ENCODE measurements around the gene SIX1. TPM values are rescaled to one million over a fixed set of nuclear protein-coding genes. Genes with fewer than 3 reads are reported as not detected.

SIX1 gene
- total RNA-seq, result not detected

DNA sequence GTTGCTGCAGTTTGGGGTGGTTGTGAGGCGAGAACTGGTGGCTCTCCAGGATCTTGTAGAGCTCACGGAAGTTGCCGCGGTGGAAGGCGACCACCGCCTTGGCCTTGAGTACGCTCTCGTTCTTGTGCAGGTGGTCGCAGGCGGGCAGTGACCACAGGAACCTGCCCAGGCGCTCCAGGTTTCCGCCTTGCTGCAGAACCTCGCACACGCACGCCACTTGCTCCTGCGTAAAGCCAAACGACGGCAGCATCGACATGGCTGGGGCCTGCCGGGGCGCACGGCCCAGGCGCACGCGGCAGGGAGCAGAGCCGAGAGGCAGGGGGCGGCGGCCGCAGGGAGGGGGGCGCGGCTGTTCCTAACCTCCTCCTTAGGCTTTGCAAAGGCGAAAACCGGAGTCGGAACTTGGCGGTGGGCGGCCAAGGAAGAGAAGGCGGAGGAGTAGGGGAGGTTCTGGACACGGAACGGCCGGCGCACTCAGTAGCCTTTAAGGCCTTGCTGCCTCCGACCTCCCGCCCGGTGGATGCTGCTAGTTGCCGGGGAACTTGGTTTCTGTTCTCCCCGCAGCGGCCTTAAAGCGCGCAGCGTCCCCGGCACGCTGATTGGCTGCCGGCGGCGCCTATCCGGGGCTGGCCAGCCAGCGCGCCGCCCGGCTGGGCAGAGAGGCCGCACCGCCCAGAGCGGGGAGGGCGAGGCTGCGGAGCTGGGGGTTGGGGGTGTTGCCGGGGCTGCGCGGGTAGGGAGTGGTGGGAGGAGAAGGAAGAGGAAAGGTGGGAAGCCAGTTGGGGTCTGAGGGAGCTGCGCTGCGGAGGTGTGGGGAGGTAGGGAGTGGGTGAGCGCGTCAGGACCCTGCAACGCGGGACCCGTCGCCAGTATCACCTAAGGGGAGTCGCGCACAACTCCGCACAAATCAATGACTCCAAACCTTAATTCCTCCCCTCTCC, at the start of gene SIX1:
Gene SIX1 (minus strand): TSS at position 544 of the 941 bp plus-strand sequence. CDS start 288 bp downstream, at position 256.
- H3K4me1 Mint-ChIP-seq, result peaks cover 46% of the 10 kb centered on the region
- peaks cover 7% of the 10 kb centered on the region for H3K36me3 Mint-ChIP-seq (ENCODE audit: low read depth)
- H3K4me3 Mint-ChIP-seq, result peak within 1 kb of the TSS; percentile 57
- CTCF ChIA-PET, result interaction anchor here (0.9 to 1.0 kb wide), 2 partner anchors 11 to 12 kb away, joined by 3 read pairs; no protein-coding TSS in a partner anchor
- peaks cover 93% of the 10 kb centered on the region for H3K27me3 Mint-ChIP-seq
- POLR2A ChIA-PET, result no interaction called here
- H3K9me3 Mint-ChIP-seq, result no peaks in the 10 kb centered on the region
- peak within 1 kb of the TSS; percentile 63 for H3K27ac Mint-ChIP-seq
- DNase-seq, result no peak

DNA sequence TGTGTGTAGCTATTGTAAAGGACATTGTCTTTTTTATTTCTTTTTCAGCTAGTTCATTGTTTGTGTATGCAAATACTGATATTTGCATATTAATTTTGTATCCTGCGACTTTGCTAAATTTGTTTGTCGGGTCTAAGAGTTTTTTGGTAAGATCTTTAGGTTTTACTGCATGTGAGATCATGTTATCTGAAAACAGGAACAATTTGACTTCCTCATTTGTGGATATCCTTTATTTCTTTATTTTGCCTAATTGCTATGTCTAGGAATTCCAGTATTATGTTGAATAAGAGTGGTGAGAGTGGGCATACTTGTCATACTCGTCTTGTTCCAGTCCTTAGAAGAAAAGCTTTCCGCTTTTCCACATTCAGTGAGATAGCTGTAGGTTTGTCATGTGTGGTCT, 46.0 kb upstream of the SIX1 start:
- peaks cover 2% of the 10 kb centered on the region for H3K9me3 Mint-ChIP-seq

DNA sequence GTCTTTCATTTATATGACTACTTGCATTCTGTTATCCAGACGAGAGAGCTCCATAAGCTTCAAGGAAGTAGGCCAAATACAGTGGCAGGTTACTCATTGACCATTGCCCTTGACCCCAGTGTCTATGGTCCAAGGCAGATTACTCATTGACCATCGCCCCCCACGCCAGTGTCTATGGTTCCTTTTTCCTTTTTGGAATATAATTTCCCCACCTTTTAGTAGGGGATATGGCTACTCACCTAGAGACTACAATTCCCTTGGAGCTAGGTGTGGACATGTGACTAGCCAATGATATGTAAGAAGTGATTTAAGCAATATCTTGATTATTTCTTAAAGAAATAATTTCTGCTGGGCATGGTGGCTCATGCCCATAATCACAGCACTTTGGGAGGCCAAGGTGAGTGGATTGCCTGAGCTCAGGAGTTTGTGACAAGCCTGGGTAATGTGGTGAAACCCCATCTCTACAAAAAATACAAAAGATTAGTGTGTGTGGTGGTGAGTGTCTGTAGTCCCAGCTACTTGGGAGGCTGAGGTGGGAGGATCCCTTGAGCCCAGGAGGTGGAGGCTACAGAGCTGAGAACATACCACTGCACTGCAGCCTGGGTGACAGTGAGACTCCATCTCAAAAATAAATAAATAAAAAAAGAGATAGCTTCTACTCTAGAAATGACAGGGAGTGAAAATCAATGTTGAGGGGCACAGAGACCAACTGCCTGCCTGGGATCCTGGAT, 42.3 kb upstream of the SIX1 start:
- ChIA-PET POLR2A (no interaction called here), CTCF (no interaction called here)
- H3K27me3 Mint-ChIP-seq, result peaks cover 19% of the 10 kb centered on the region
- H3K36me3 Mint-ChIP-seq (ENCODE audit: low read depth), result no peaks in the 10 kb centered on the region
- no peak overlapping the region for H3K4me3 Mint-ChIP-seq
- no peak overlapping the region for H3K27ac Mint-ChIP-seq
- H3K4me1 Mint-ChIP-seq, result no peaks in the 10 kb centered on the region
- no peaks in the 10 kb centered on the region for H3K9me3 Mint-ChIP-seq
- DNase-seq, result no peak

More for the DNA sequence above, 46.0 kb upstream of the SIX1 start:
- CTCF ChIA-PET, result no interaction called here
- POLR2A ChIA-PET, result interaction anchor here (0.7 kb wide), 1 partner anchor 98 kb away, joined by 6 read pairs; no protein-coding TSS in a partner anchor
- no peaks in the 10 kb centered on the region for H3K36me3 Mint-ChIP-seq (ENCODE audit: low read depth)
- H3K27me3 Mint-ChIP-seq, result peaks cover 38% of the 10 kb centered on the region
- no peaks in the 10 kb centered on the region for H3K4me1 Mint-ChIP-seq
- no peak for DNase-seq
- no peak overlapping the region for H3K27ac Mint-ChIP-seq
- H3K4me3 Mint-ChIP-seq, result no peak overlapping the region

DNA sequence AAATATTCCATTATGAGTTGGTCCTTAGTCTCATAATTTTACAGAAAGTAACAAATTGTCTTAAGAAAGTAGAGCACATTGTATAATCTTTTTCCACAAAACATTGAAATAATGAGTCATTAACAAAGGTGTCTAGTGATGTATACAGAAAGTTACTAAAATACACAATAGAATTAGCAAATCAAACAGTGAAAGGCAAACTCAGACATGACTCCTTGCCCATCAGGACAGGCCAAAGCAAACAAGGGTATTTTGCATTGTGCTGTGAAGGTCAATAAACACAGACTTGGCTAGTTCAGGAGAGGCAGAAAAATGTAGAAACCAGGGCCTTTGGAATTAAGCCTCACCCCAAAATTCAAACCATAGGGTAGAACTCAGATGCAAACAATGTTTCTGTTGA, 37.6 kb upstream of the SIX1 start:
- ChIA-PET CTCF (no interaction called here), POLR2A (no interaction called here)
- no peak for DNase-seq
- Mint-ChIP-seq H3K27me3 (peaks cover 4% of the 10 kb centered on the region), H3K4me1 (no peaks in the 10 kb centered on the region), H3K9me3 (no peaks in the 10 kb centered on the region), H3K36me3 (ENCODE audit: low read depth) (no peaks in the 10 kb centered on the region), H3K27ac (no peak overlapping the region), H3K4me3 (no peak overlapping the region)

DNA sequence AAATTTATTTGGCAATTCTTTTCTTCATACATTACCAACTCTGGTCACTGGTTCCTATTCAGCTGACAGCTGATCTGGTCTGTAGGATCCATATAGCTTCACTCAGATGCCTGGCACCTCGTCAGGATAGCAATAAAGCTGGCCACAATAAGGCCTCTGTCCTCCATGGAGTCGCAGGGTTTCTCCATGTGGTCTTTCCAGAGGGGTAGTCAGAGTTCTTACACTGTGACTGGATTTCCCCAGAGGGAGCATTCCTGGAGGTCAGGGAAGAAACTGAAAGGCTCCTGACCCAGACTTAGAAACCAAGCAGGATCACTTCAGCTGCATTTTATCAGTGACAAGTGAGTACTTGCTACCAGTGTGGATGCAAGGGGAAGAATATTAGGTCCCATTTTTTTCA, 34.9 kb upstream of the SIX1 start:
- Mint-ChIP-seq H3K27me3 (peaks cover 7% of the 10 kb centered on the region), H3K9me3 (no peaks in the 10 kb centered on the region), H3K4me1 (no peaks in the 10 kb centered on the region), H3K4me3 (no peak overlapping the region), H3K27ac (no peak overlapping the region), H3K36me3 (ENCODE audit: low read depth) (no peaks in the 10 kb centered on the region)
- no peak for DNase-seq
- POLR2A ChIA-PET, result no interaction called here
- CTCF ChIA-PET, result no interaction called here

DNA sequence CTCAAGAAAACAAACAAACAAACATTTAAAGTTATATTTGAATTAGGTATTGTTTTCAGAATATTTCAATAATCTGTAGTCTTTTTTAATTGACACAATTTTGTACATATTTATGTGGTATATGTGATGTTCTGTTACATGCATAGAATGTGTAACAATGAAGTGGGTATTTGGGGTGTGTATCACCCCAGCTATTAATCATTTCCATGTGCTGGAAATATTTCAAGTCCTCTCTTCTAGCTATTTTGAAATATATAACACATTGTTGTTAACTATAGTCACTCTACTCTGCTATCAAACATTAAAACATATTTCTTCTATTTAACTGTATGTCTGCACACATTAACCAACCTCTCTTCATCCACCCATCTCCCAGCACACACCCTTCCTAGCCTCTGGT, 32.0 kb upstream of the SIX1 start:
- no peaks in the 10 kb centered on the region for H3K4me1 Mint-ChIP-seq
- CTCF ChIA-PET, result interaction anchor here (2.6 kb wide), 1 partner anchor 9 kb away, joined by 5 read pairs; no protein-coding TSS in a partner anchor
- no peak for DNase-seq
- peaks cover 5% of the 10 kb centered on the region for H3K27me3 Mint-ChIP-seq
- no peak overlapping the region for H3K4me3 Mint-ChIP-seq
- POLR2A ChIA-PET, result no interaction called here
- H3K36me3 Mint-ChIP-seq (ENCODE audit: low read depth), result no peaks in the 10 kb centered on the region
- H3K27ac Mint-ChIP-seq, result no peak overlapping the region
- no peaks in the 10 kb centered on the region for H3K9me3 Mint-ChIP-seq

DNA sequence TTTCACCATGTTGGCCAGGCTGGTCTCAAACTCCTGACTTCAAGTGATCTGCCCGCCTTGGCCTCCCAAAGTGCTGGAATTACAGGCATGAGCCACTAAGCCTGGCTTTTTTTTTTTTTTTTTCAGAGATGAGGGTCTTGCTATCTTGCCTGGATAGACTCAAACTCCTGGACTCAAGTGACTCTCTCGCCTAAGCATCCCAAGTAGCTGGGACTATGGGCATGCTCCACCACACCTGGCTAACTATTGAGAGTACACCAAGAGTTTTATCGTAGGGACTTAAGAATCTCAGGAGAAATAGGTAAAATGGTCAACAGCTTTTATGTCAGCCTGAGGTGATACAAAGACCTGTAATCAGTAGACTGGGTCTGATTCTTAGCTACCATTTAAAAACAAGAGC, 31.2 kb upstream of the SIX1 start:
- Mint-ChIP-seq H3K4me1 (no peaks in the 10 kb centered on the region), H3K27me3 (peaks cover 5% of the 10 kb centered on the region), H3K9me3 (no peaks in the 10 kb centered on the region), H3K4me3 (no peak overlapping the region), H3K36me3 (ENCODE audit: low read depth) (no peaks in the 10 kb centered on the region), H3K27ac (no peak overlapping the region)
- CTCF ChIA-PET, result interaction anchor here (0.6 to 2.6 kb wide), 2 partner anchors 9 to 341 kb away, joined by 4 to 5 read pairs; no protein-coding TSS in a partner anchor
- POLR2A ChIA-PET, result no interaction called here
- no peak for DNase-seq

DNA sequence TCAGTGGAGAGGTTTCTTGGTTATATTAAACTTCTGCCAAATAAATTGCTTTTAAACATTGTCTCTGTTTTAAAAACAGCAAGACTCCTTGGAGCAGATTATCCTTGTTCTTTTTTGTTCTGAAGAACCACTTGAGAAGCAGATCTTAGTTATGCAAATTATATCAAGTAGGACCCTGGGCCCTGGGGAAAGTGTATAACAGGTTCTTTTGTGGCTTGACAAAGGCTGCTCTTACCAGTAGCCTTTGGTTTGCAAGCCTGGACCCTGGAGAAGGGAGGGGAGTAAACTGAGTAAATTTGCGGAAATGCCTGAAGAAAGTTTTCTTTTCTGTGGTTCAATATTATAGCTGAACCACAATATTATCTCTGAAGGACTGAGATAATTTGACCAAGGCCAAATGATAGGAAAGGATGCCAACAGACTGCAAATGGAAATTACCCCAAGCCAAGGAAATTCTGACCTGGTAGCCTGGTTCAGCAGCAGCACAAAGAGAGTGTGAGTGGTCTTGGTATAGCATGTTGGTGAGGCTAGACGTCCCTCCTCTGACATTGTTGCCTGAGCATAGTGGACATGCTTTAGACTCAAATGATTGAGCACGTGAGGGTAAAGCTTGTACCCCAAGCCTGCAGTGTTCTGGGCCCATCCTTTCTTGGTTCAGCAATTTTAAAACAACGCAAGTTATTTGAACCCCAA, 30.4 kb upstream of the SIX1 start:
- no peaks in the 10 kb centered on the region for H3K36me3 Mint-ChIP-seq (ENCODE audit: low read depth)
- H3K4me1 Mint-ChIP-seq, result no peaks in the 10 kb centered on the region
- peaks cover 5% of the 10 kb centered on the region for H3K27me3 Mint-ChIP-seq
- ChIA-PET CTCF (interaction anchor here (0.6 to 1.1 kb wide), 2 partner anchors 24 to 341 kb away, joined by 4 read pairs; no protein-coding TSS in a partner anchor), POLR2A (no interaction called here)
- H3K9me3 Mint-ChIP-seq, result no peaks in the 10 kb centered on the region
- H3K4me3 Mint-ChIP-seq, result no peak overlapping the region
- no peak for DNase-seq
- no peak overlapping the region for H3K27ac Mint-ChIP-seq

DNA sequence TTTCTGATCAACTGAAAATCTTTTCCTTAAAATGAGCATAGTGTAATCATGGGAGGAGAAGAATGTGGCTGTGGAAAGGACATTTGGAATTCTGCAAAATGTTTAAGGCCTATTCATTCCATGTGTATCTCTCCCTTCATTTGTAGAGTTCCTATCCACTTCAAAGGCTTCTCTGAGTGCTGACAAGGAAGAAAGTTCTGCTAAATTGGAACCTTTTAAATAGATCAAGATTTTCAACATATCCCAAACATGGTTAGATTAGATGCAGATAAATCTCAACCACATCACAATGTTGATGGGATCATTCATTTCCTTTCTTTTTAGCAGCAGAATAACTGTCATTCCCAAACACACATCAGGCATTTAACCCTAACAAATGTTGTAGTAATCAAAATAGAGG, 28.4 kb upstream of the SIX1 start:
- CTCF ChIA-PET, result no interaction called here

DNA sequence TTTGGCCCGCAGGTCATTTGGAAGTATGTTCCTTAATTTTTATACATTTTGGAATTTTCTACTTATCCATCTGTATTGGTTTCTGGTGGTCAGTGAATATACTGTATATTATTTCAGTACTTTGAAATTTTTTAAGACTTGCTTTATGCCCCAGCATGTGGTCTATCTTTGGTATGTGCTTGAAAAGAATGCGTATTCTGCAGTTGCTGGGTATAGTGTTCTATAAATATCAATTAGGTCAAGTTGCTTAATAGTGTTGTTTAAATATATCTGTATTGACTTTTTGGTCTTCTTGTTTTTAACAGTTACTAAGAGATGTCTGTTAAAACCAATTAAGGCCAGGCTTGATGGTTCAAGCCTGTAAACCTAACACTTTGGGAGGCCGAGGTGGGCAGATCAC, 21.7 kb upstream of the SIX1 start:
- ChIA-PET CTCF (interaction anchor here (1.6 kb wide), 1 partner anchor 11 kb away, joined by 5 read pairs; no protein-coding TSS in a partner anchor), POLR2A (no interaction called here)
- Mint-ChIP-seq H3K4me1 (no peaks in the 10 kb centered on the region), H3K27ac (no peak overlapping the region), H3K27me3 (peaks cover 18% of the 10 kb centered on the region), H3K36me3 (ENCODE audit: low read depth) (no peaks in the 10 kb centered on the region), H3K4me3 (no peak overlapping the region), H3K9me3 (no peaks in the 10 kb centered on the region)
- no peak for DNase-seq

More for the DNA sequence above, 28.4 kb upstream of the SIX1 start:
- peaks cover 4% of the 10 kb centered on the region for H3K27me3 Mint-ChIP-seq
- H3K4me3 Mint-ChIP-seq, result no peak overlapping the region
- H3K9me3 Mint-ChIP-seq, result no peaks in the 10 kb centered on the region
- no peaks in the 10 kb centered on the region for H3K36me3 Mint-ChIP-seq (ENCODE audit: low read depth)
- POLR2A ChIA-PET, result no interaction called here
- no peak for DNase-seq
- H3K4me1 Mint-ChIP-seq, result no peaks in the 10 kb centered on the region
- H3K27ac Mint-ChIP-seq, result no peak overlapping the region

DNA sequence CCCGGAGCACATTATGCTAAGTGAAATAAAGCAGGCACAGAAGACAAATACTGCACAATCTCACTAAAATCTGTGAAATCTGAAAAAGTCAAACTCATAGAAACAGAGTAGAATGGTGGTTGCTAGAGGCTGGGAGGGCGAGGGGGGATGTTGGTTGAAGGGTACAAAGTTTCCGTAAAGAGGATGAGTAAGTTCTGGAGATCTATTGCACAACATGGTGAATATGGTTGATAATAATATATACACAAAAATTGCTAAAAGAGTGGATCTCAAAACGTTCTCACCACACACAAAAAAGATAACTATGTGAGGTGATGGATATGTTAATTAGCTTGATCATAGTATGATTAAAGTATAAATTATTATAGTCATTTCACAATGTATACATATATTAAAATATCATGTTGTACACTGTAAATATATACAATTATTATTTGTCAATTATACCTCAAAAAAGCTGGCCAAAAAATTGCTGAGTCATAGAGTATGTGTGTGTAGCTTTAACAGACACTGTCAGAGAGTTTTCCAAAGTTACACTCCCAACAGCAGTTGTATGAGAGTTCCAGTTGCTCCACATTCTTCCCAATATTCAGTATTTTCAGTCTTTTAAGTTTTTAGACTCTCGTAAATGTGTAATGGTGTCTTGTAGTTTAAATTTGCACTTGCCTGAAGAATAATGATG, 19.3 kb upstream of the SIX1 start:
- DNase-seq, result no peak
- no peaks in the 10 kb centered on the region for H3K36me3 Mint-ChIP-seq (ENCODE audit: low read depth)
- H3K9me3 Mint-ChIP-seq, result no peaks in the 10 kb centered on the region
- no peaks in the 10 kb centered on the region for H3K4me1 Mint-ChIP-seq
- peaks cover 34% of the 10 kb centered on the region for H3K27me3 Mint-ChIP-seq
- ChIA-PET POLR2A (no interaction called here), CTCF (no interaction called here)
- no peak overlapping the region for H3K27ac Mint-ChIP-seq
- H3K4me3 Mint-ChIP-seq, result no peak overlapping the region

DNA sequence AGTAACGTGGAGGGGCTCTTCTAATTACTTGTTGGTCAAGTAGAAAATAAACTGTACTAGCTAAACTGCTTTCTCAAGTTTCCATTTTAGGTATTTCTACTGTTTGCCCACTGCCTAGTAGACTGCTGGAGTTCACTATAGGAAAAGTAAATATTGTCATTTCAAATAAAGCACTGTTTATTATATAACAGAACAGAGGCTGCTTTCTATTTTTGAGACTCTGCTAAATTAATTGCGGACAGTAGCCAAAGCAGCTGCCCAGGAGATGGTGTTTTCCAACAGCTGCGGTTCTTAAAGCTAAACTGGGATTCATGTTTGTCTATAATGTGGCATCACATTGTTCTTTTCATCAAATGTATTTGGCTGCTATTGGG, 15.9 kb upstream of the SIX1 start:
- ChIA-PET POLR2A (no interaction called here), CTCF (interaction anchor here (1.2 to 1.4 kb wide), 2 partner anchors 22 to 361 kb away, joined by 3 read pairs; no protein-coding TSS in a partner anchor)
- H3K4me3 Mint-ChIP-seq, result no peak overlapping the region
- no peaks in the 10 kb centered on the region for H3K4me1 Mint-ChIP-seq
- no peak for DNase-seq
- H3K27me3 Mint-ChIP-seq, result peaks cover 50% of the 10 kb centered on the region
- no peak overlapping the region for H3K27ac Mint-ChIP-seq
- H3K9me3 Mint-ChIP-seq, result no peaks in the 10 kb centered on the region
- no peaks in the 10 kb centered on the region for H3K36me3 Mint-ChIP-seq (ENCODE audit: low read depth)

Measured in activated CD4-positive, alpha-beta T cell treated with anti-CD3 and anti-CD28 coated beads, Interleukin-2, amount 10 ng/mL, durations not matched to agents 7 days and 5 days (primary cell).